Neural progenitor cell (in vitro differentiated cells): ENCODE data around the gene DUSP8. TPM values are rescaled to one million over a fixed set of nuclear protein-coding genes. Genes with fewer than 3 reads are reported as not detected.
A peak's percentile ranks its signal among the peaks of the same experiment; 100 is the strongest.

Source experiments
- DNase-seq: peaks from one replicate; pipeline ENCODE4 v3.0.0-alpha.2; 2016; ENCODE audit warnings: low spot score
- H2AFZ ChIP-seq: fragments of 200-600 bp; sonication (generic); replicated peaks from 2 replicates; pipeline ENCODE4 v1.6.1; 2016; ENCODE audit warnings: antibody characterized with exemption
- H3F3A ChIP-seq: fragments of 200-600 bp; sonication (generic); 2 replicates; pipeline ENCODE4 v1.6.1; 2016; ENCODE audit warnings: antibody characterized with exemption, low read depth
- H3K27ac ChIP-seq: fragments of 200-600 bp; sonication (generic); 2 replicates; pipeline ENCODE4 v1.5.1; 2016; ENCODE audit warnings: mild to moderate bottlenecking
- H3K27me3 ChIP-seq: fragments of 200-600 bp; sonication (generic); 2 replicates; pipeline ENCODE4 v1.6.1; 2016; ENCODE audit warnings: mild to moderate bottlenecking, moderate library complexity
- H3K36me3 ChIP-seq: fragments of 200-600 bp; sonication (generic); 2 replicates; pipeline ENCODE4 v1.5.1; 2016
- H3K4me1 ChIP-seq: fragments of 200-600 bp; sonication (generic); 2 replicates; pipeline ENCODE4 v1.6.1; 2016; ENCODE audit warnings: mixed run types
- H3K4me2 ChIP-seq: fragments of 200-600 bp; sonication (generic); 2 replicates; pipeline ENCODE4 v1.6.1; 2016
- H3K4me3 ChIP-seq: fragments of 200-600 bp; sonication (generic); 2 replicates; pipeline ENCODE4 v1.5.1; 2016
- H3K79me2 ChIP-seq: fragments of 200-600 bp; sonication (generic); 2 replicates; pipeline ENCODE4 v1.6.1; 2016; ENCODE audit warnings: low read depth
- H3K9ac ChIP-seq: fragments of 200-600 bp; sonication (generic); 2 replicates; pipeline ENCODE4 v1.6.1; 2016
- H3K9me3 ChIP-seq: fragments of 200-600 bp; sonication (generic); 2 replicates; pipeline ENCODE4 v1.5.1; 2016; ENCODE audit warnings: low read depth
- H4K20me1 ChIP-seq: fragments of 200-600 bp; sonication (generic); 2 replicates; pipeline ENCODE4 v1.6.1; 2016; ENCODE audit warnings: low read depth
- H3K27ac Mint-ChIP-seq: 3 replicates; pipeline ENCODE4 v1.8.0; 2021; ENCODE audit warnings: mixed read lengths
- H3K27me3 Mint-ChIP-seq: 2 replicates; pipeline ENCODE4 v1.8.0; 2022; ENCODE audit warnings: low read depth, mild to moderate bottlenecking, inconsistent platforms, moderate library complexity, mixed read lengths; ENCODE audit not compliant: insufficient read depth
- H3K36me3 Mint-ChIP-seq: 3 replicates; pipeline ENCODE4 v1.8.0; 2021; ENCODE audit warnings: mixed read lengths
- H3K4me1 Mint-ChIP-seq: 3 replicates; pipeline ENCODE4 v1.8.0; 2021; ENCODE audit warnings: mixed read lengths
- H3K4me3 Mint-ChIP-seq: 3 replicates; pipeline ENCODE4 v1.8.0; 2021; ENCODE audit warnings: mild to moderate bottlenecking, moderate library complexity, mixed read lengths
- H3K9me3 Mint-ChIP-seq: 3 replicates; pipeline ENCODE4 v1.8.0; 2020; ENCODE audit warnings: mixed read lengths
- EZH2 ChIP-seq: fragments of 200-600 bp; sonication (generic); IDR thresholded peaks from 2 replicates; pipeline ENCODE4 v1.6.1; 2017; ENCODE audit warnings: antibody characterized with exemption, mild to moderate bottlenecking, moderate library complexity
- EZH2phosphoT487 ChIP-seq: fragments of 200-600 bp; sonication (generic); IDR thresholded peaks from 2 replicates; pipeline ENCODE4 v1.6.1; 2017; ENCODE audit warnings: antibody characterized with exemption
- total RNA-seq: library from RNA; depleted of rRNA; stranded (reverse); fragments of >200 nt; gene quantifications from 2 replicates; pipeline ENCODE4 v1.2.3, GENCODE V29; 2015; ENCODE audit warnings: low replicate concordance
- TF ChIP-seq, protein P1 (sequence below): fragments of 200-600 bp; sonication (generic); IDR thresholded peaks from 2 replicates; pipeline ENCODE4 v1.5.1; 2017; ENCODE audit warnings: antibody characterized with exemption, mild to moderate bottlenecking

DUSP8 gene
- total RNA-seq, 1 donor from 2014 or later = 0.09 TPM

DNA sequence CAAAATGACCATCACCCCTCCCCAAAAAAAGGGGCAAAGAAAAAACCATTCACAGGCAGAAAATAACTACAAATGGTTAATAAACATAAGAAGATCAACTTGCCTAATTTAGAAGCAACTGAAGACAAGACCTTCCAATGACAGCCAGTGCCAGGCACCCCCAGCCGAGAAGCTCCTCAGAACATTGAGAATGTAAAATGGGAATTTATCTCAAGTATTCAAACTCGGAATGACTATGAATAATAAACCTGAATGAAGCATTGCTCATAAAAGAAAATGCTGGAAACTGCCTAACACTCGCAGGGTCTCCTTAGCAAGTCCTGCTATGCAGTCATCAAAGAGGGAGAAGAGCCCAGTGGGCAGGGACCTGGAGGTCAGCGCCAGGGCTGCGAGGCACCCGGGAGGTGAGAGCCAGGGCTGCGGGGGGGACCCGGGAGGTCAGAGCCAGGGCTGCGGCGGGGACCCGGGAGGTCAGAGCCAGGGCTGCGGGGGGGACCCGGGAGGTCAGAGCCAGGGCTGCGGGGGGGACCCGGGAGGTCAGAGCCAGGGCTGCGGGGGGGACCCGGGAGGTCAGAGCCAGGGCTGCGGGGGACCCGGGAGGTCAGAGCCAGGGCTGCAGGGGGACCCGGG is 62.3 kb downstream of the DUSP8 start:
- peaks cover 33% of the 10 kb centered on the region for H3K4me1 Mint-ChIP-seq

DNA sequence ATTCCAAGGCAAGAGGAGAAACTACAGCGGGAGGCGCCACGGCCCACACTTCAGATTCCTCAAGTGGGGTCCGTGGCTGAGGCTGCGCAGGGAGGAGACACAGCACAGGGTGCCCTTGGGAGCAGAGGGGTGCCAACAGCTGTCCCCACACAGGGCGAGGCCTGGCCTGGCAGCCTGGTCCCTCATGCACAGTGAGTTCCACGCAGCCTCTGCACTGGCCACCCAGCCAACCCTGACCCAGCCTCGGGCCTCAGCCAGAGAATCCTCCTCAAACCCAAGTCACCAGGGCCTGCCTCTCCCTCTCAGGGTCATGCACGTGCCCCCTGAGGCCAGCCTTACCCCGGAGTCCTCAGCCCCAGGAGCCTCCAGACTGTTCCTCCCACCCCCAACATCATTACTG is 63.1 kb downstream of the DUSP8 start:
- H3K4me1 ChIP-seq = peaks cover 18% of the 10 kb centered on the region
- H3F3A ChIP-seq = peaks cover 9% of the 10 kb centered on the region
- peaks cover 56% of the 10 kb centered on the region for H4K20me1 ChIP-seq
- H3K4me1 Mint-ChIP-seq = peaks cover 26% of the 10 kb centered on the region
- no peaks in the 10 kb centered on the region for H3K9me3 ChIP-seq
- H3K27me3 ChIP-seq = no peaks in the 10 kb centered on the region
- H3K27ac ChIP-seq = no peak overlapping the region
- H2AFZ ChIP-seq = no peak overlapping the region
- no peaks in the 10 kb centered on the region for H3K9me3 Mint-ChIP-seq
- H3K79me2 ChIP-seq = peaks cover 26% of the 10 kb centered on the region
- DNase-seq = no peak
- H3K4me3 ChIP-seq = no peak overlapping the region
- H3K27ac Mint-ChIP-seq = no peak overlapping the region
- no peaks in the 10 kb centered on the region for H3K36me3 Mint-ChIP-seq
- peaks cover 2% of the 10 kb centered on the region for H3K27me3 Mint-ChIP-seq
- H3K4me3 Mint-ChIP-seq = no peak overlapping the region
- TF ChIP-seq EZH2phosphoT487 = no peak
- TF ChIP-seq, protein P1, sequence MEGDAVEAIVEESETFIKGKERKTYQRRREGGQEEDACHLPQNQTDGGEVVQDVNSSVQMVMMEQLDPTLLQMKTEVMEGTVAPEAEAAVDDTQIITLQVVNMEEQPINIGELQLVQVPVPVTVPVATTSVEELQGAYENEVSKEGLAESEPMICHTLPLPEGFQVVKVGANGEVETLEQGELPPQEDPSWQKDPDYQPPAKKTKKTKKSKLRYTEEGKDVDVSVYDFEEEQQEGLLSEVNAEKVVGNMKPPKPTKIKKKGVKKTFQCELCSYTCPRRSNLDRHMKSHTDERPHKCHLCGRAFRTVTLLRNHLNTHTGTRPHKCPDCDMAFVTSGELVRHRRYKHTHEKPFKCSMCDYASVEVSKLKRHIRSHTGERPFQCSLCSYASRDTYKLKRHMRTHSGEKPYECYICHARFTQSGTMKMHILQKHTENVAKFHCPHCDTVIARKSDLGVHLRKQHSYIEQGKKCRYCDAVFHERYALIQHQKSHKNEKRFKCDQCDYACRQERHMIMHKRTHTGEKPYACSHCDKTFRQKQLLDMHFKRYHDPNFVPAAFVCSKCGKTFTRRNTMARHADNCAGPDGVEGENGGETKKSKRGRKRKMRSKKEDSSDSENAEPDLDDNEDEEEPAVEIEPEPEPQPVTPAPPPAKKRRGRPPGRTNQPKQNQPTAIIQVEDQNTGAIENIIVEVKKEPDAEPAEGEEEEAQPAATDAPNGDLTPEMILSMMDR = no peak
- TF ChIP-seq EZH2 = no peak
- no peak overlapping the region for H3K9ac ChIP-seq
- H3K4me2 ChIP-seq = no peak overlapping the region
- H3K36me3 ChIP-seq = no peaks in the 10 kb centered on the region

More for the DNA sequence above, 62.3 kb downstream of the DUSP8 start:
- H2AFZ ChIP-seq = no peak overlapping the region
- peaks cover 53% of the 10 kb centered on the region for H4K20me1 ChIP-seq
- H3K79me2 ChIP-seq = peaks cover 29% of the 10 kb centered on the region
- Mint-ChIP-seq H3K4me3 (no peak overlapping the region), H3K27ac (peak overlapping the region; percentile 0), H3K36me3 (no peaks in the 10 kb centered on the region), H3K27me3 (peaks cover 2% of the 10 kb centered on the region), H3K9me3 (no peaks in the 10 kb centered on the region)
- H3K27me3 ChIP-seq = no peaks in the 10 kb centered on the region
- peaks cover 24% of the 10 kb centered on the region for H3K4me1 ChIP-seq
- peaks cover 9% of the 10 kb centered on the region for H3F3A ChIP-seq
- no peak overlapping the region for H3K9ac ChIP-seq
- no peaks in the 10 kb centered on the region for H3K9me3 ChIP-seq
- DNase-seq = no peak
- TF ChIP-seq, protein P1 = no peak
- no peak for TF ChIP-seq EZH2
- no peak for TF ChIP-seq EZH2phosphoT487
- H3K4me3 ChIP-seq = no peak overlapping the region
- no peak overlapping the region for H3K27ac ChIP-seq
- no peaks in the 10 kb centered on the region for H3K36me3 ChIP-seq
- H3K4me2 ChIP-seq = no peak overlapping the region

- H3K27me3 Mint-ChIP-seq = peaks cover 2% of the 10 kb centered on the region
- Histone ChIP-seq H3K27ac (no peak overlapping the region), H4K20me1 (peaks cover 61% of the 10 kb centered on the region), H2AFZ (no peak overlapping the region), H3K9me3 (no peaks in the 10 kb centered on the region), H3K4me3 (no peak overlapping the region), H3F3A (peaks cover 9% of the 10 kb centered on the region), H3K9ac (no peak overlapping the region), H3K4me2 (no peak overlapping the region), H3K79me2 (peaks cover 26% of the 10 kb centered on the region), H3K27me3 (no peaks in the 10 kb centered on the region), H3K36me3 (no peaks in the 10 kb centered on the region), H3K4me1 (peaks cover 13% of the 10 kb centered on the region)
- no peak overlapping the region for H3K4me3 Mint-ChIP-seq
- H3K27ac Mint-ChIP-seq = no peak overlapping the region
- TF ChIP-seq EZH2phosphoT487 (no peak), EZH2 (no peak)
- TF ChIP-seq, protein P1 = no peak
- H3K36me3 Mint-ChIP-seq = no peaks in the 10 kb centered on the region
- peaks cover 22% of the 10 kb centered on the region for H3K4me1 Mint-ChIP-seq
- DNase-seq = no peak
- no peaks in the 10 kb centered on the region for H3K9me3 Mint-ChIP-seq
Measured at GRCh38 chr11:1508491-1508891, 63.6 kb downstream of the DUSP8 start.
